ENCODE data around the gene AVPI1. TPM values are rescaled to one million over a fixed set of nuclear protein-coding genes. Genes with fewer than 3 reads are reported as not detected.

Gene AVPI1, protein sequence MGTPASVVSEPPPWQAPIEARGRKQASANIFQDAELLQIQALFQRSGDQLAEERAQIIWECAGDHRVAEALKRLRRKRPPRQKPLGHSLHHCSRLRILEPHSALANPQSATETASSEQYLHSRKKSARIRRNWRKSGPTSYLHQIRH
- total RNA-seq (2013): 5.2 TPM
- polyA plus RNA-seq (10 to 100 TPM in 1 of 3 donors, 1 to 10 TPM in 2; 2.0 to 11.2 (median 2.9) TPM), polyA minus RNA-seq (11.5 and 18.7 TPM in 2 replicates), total RNA-seq (1.7 to 12.4 (median 8.3) reads per million in 11 experiments)

DNA sequence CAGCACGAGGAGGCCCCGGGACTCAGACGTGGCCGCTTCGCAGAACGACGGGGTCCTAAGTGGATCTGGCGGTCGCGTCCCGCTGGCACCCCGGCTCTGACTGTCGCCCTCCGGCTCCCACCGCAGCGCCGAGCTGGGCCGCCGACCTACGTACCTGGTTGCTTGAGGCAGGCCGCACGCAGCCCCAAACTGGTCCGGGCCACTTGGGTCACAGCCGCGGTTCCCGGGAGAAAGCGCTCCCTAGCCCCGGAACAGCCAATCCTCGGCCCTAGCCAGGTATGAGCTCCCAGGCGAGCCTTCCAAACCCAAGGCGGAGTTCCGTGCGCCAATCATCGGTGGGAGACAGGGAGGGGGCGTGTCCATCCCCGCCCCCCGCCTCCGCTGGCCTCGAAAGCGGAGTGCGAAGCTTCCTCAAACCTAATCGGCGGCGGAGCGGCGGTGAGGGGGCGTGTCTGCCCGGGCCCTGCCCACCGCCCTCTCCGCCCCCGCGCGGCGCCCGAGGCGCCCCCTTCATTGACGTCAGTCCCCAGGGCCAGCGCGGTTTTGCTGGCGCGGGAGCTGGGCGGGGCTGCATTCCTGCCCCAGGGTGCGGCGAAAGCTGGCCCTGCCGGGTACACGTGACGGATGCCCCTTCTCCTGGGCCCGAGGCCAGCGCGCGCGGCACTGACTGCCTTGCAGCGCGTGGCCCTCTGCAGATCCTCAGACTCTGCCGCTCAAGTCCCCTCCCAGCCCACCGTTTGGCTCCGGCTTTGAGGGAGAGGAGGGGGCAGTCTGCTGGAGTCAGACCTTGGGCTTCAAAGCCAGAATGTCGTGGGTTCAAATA, at the start of gene AVPI1:
Gene AVPI1, minus strand, starts transcription at position 280 of the 823 bp plus-strand sequence. CDS start 7,336 bp downstream, outside the sequence.
- Mint-ChIP-seq H3K27me3 (ENCODE audit: low read depth in 3 of 3) (peaks cover 0 to 2% (median 1%) of the 10 kb centered on the region in 3 donors), H3K36me3 (peaks cover 0 to 2% of the 10 kb centered on the region in 2 donors), H3K4me1 (peaks cover 63% of the 10 kb centered on the region), H3K27ac (peak within 1 kb of the TSS; percentile 87 to 96 (median 93)), H3K9me3 (peaks cover 0 to 3% (median 0%) of the 10 kb centered on the region in 7 donors), H3K4me3 (peak within 1 kb of the TSS; percentile 88 to 90)
- H3K79me2 ChIP-seq (ENCODE audit: insufficient read depth, low read length): no peaks in the 10 kb centered on the region
- H3K4me1 ChIP-seq (ENCODE audit: control insufficient read depth in 1 of 2, insufficient read depth in 2 of 2, low read length in 2 of 2): peaks cover 65 to 82% of the 10 kb centered on the region in 2 donors
- peak within 1 kb of the TSS; percentile 91 for H3K4me2 ChIP-seq (replicated peaks; ENCODE audit: extremely low read depth, low read length, poor library complexity, severe bottlenecking)
- under 1% methylated on average over 78 of the region's 78 CpGs for whole genome bisulfite sequencing (ENCODE audit: insufficient coverage)
- DNase-seq: peak; percentile 93 to 96 (median 95)
- peak within 1 kb of the TSS; percentile 94 for H2AFZ ChIP-seq (ENCODE audit: insufficient read depth, low read depth, low read length, poor library complexity, severe bottlenecking)
- H3K9ac ChIP-seq (ENCODE audit: insufficient read depth, low read length, poor library complexity, severe bottlenecking): peak within 1 kb of the TSS; percentile 74
- intact Hi-C loops (cut with micrococcal nuclease): loop anchor here (5.0 to 10.0 kb wide), 3 partner anchors 45 to 942 kb away; partner anchors contain the start of genes ZFYVE27 (in 2 of the 2) and PI4K2A (in 1 of the 2)
- no peaks in the 10 kb centered on the region for H3K36me3 ChIP-seq (replicated peaks in 1 of 2; ENCODE audit: control insufficient read depth in 1 of 2, insufficient read depth in 2 of 2, low read length in 2 of 2)
- TF ChIP-seq, protein P1, sequence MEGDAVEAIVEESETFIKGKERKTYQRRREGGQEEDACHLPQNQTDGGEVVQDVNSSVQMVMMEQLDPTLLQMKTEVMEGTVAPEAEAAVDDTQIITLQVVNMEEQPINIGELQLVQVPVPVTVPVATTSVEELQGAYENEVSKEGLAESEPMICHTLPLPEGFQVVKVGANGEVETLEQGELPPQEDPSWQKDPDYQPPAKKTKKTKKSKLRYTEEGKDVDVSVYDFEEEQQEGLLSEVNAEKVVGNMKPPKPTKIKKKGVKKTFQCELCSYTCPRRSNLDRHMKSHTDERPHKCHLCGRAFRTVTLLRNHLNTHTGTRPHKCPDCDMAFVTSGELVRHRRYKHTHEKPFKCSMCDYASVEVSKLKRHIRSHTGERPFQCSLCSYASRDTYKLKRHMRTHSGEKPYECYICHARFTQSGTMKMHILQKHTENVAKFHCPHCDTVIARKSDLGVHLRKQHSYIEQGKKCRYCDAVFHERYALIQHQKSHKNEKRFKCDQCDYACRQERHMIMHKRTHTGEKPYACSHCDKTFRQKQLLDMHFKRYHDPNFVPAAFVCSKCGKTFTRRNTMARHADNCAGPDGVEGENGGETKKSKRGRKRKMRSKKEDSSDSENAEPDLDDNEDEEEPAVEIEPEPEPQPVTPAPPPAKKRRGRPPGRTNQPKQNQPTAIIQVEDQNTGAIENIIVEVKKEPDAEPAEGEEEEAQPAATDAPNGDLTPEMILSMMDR (IDR thresholded peaks at IDR 0.05): no peak
- peak within 1 kb of the TSS; percentile 24 to 81 for H3K27ac ChIP-seq (ENCODE audit: low read depth in 1 of 2, low read length in 2 of 2)
- peak within 1 kb of the TSS; percentile 59 to 81 (median 76) for H3K4me3 ChIP-seq (replicated peaks in 1 of 3; ENCODE audit: low read depth in 2 of 3, low read length in 3 of 3)
- no peaks in the 10 kb centered on the region for H3K9me3 ChIP-seq (replicated peaks in 1 of 2; ENCODE audit: control insufficient read depth in 1 of 2, insufficient read depth in 1 of 2, low read length in 2 of 2)
- H4K20me1 ChIP-seq (ENCODE audit: insufficient read depth, low read length): no peaks in the 10 kb centered on the region
- H3K27me3 ChIP-seq (ENCODE audit: control insufficient read depth in 2 of 2, insufficient read depth in 2 of 2, low read length in 2 of 2): no peaks in the 10 kb centered on the region

DNA sequence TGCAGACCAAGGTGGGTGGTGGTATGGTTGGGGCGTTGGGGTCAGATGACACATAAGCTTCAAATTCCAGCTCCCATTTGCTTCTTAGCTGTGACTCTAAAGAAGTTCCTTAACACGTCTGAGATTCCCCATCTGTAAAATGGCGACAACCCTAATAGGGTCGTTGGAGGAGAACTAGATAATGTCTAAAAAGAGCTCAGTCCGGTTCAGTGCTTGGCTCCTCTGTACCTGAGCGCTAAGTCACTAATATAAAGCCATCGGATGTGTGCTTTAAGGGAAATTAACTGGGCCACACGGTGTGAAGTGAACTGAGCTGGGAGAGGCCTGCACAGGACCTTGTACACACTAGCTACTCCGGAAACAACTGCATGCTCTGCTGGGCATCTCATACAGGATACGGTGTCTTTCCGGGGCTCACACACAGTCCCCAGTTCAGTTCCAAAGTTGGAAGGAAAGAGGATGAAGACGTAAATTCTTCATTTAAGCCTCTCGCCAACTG, 49.4 kb upstream of the AVPI1 start:
- intact Hi-C loops (cut with micrococcal nuclease): loop anchor here (5.0 to 10.0 kb wide), 2 partner anchors 49 to 162 kb away; partner anchors contain the start of genes AVPI1 (in 2 of the 2) and ANKRD2 (in 1 of the 2)
- peaks cover 40% of the 10 kb centered on the region for H3K79me2 ChIP-seq (ENCODE audit: insufficient read depth, low read length)
- H3K4me1 ChIP-seq (ENCODE audit: control insufficient read depth in 1 of 2, insufficient read depth in 2 of 2, low read length in 2 of 2): peaks cover 16 to 21% of the 10 kb centered on the region in 2 donors
- Mint-ChIP-seq H3K4me3 (peak overlapping the region; percentile 85 to 98), H3K27me3 (ENCODE audit: low read depth in 3 of 3) (peaks cover 0 to 3% (median 0%) of the 10 kb centered on the region in 3 donors), H3K27ac (peak overlapping the region; percentile 17 to 97 (median 94)), H3K36me3 (peaks cover 26 to 30% of the 10 kb centered on the region in 2 donors), H3K4me1 (peaks cover 29% of the 10 kb centered on the region), H3K9me3 (no peaks in the 10 kb centered on the region)
- peak overlapping the region; percentile 93 for H2AFZ ChIP-seq (ENCODE audit: insufficient read depth, low read depth, low read length, poor library complexity, severe bottlenecking)
- peak overlapping the region in 1 of 2 donors; percentile 89 for H3K27ac ChIP-seq (ENCODE audit: low read depth in 1 of 2, low read length in 2 of 2)
- H3K36me3 ChIP-seq (replicated peaks in 1 of 2; ENCODE audit: control insufficient read depth in 1 of 2, insufficient read depth in 2 of 2, low read length in 2 of 2): peaks cover 9 to 25% of the 10 kb centered on the region in 2 donors
- WGBS (ENCODE audit: insufficient coverage): 66% methylated on average over 9 of the region's 13 CpGs
- peak overlapping the region; percentile 58 to 93 (median 89) for H3K4me3 ChIP-seq (replicated peaks in 1 of 3; ENCODE audit: low read depth in 2 of 3, low read length in 3 of 3)
- H3K27me3 ChIP-seq (ENCODE audit: control insufficient read depth in 2 of 2, insufficient read depth in 2 of 2, low read length in 2 of 2): no peaks in the 10 kb centered on the region
- DNase-seq: no peak
- peaks cover 20% of the 10 kb centered on the region for H4K20me1 ChIP-seq (ENCODE audit: insufficient read depth, low read length)
- H3K4me2 ChIP-seq (replicated peaks; ENCODE audit: extremely low read depth, low read length, poor library complexity, severe bottlenecking): peak overlapping the region; percentile 93
- H3K9ac ChIP-seq (ENCODE audit: insufficient read depth, low read length, poor library complexity, severe bottlenecking): peak overlapping the region; percentile 91
- TF ChIP-seq, protein P1 (IDR thresholded peaks at IDR 0.05): no peak
- no peaks in the 10 kb centered on the region for H3K9me3 ChIP-seq (replicated peaks in 1 of 2; ENCODE audit: control insufficient read depth in 1 of 2, insufficient read depth in 1 of 2, low read length in 2 of 2)

Data from CD14-positive monocyte (primary cell).